NCI-H1105 treated with DMSO at 0.1 percent for 48 hours (cell line): Measurements from ENCODE around the gene APEH.

Experiments
- DNase-seq: peaks from one replicate; lab custom pipeline; 2025; lab: John Stamatoyannopoulos, UW

The APEH gene

GRCh38 chr3:49714728-49715550 lies 40.8 kb downstream of the APEH start:
- DNase-seq = no peak

DNA sequence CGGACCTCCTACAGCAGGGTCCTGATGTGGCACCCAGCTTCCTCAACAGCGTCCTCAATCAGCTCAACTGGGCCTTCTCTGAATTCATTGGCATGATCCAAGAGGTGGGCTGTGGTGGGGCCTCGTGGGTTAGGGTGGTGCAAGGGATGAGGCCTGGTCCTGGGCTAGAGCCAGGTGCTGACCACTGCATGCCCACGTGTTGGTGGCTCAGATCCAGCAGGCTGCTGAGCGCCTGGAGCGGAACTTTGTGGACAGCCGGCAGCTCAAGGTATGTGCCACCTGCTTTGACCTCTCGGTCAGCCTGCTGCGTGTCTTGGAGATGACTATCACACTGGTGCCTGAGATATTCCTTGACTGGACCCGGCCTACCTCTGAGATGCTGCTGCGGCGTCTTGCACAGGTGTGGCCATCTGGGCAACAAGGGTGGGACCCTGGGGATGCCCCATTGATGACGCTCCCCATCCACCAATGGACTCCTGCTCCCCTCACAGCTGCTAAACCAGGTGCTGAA lies 41.5 kb downstream of the APEH start:
- no peak for DNase-seq

GRCh38 chr3:49716169-49716568 lies 42.0 kb downstream of the APEH start:
- DNase-seq = no peak

GRCh38 chr3:49716691-49717210 lies 42.6 kb downstream of the APEH start:
- no peak for DNase-seq

DNA sequence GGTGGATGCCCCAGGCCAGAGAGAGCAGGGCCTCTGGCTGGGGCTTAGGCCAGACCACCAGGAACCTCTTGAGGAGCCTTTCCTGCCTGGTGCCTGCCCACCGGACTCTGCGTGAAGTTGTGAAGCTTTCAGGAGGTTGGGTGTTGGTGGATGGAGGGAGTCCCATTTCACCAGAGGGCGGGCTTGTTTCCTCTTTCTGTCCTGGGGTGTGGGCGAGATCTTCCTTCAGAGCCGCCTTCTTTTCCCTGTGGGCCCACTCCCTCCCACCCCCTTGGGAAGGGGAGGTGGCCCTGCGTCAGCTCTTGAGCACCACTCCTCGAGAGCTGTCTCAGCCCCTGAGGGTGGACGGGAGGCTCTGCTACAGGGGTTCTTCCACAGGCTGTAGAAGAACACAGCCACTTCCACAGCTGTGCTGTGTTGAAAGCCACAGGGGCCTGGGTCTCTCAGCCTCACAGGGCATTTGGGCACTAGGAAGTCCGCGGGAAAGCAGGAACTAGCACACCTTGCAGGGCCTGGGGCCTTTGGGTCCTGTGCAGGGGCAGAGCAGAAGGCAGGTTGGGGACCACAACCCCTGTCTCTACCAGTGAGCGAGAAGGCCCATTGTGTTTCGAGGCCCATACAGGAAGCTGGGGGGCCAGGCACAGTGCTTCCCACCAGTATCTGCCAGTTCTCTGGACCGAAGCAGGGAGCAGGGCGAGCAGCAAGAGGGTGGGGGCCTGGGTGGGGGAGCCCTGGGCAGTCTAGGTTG lies 43.2 kb downstream of the APEH start:
- no peak for DNase-seq

DNA sequence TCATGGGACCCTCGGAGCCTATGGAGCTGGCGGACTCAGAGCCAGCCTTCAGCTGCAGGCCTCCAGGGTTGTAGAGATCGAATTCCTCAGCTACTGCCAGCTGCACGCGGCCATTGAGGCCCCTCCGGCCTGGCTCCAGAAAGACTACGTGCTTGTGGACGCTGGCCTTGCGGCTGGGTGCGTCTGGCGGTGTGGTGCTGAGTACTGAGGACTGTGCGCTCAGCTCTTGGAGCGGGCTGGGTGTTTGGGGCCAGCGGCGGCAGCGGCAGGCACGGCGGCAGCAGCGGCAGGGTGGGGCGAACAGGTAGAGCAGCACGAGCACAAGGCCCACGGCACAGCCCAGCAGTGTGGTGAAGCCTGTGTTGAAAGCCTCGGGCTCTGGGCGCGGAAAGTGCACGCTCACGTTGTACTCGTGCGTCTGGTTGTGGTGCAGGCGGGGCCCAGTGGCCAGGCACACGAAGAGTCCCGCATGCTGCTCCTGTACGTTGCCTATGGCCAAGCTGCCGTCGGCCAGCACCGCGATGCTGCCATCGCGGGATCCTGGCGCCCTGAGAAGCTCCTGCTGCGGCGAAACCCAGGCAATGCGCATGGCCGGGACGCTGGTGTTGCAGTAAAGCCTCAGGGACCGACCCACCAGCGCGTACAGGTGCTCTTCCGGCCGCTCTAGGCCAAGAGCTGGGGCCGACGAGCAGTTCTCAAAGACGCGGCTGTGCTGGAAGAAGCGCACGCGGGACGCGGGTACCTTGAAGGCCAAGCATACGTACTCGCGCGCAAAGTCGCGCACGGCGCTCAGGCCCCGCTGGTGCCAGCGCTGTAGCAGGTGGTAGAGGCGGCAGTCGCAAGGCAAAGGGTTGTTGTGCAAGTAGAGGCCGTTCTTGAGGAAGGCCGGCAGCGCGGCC lies 44.1 kb downstream of the APEH start:
- peak; percentile 43 for DNase-seq

GRCh38 chr3:49718858-49719213 lies 44.7 kb downstream of the APEH start:
- no peak for DNase-seq

- DNase-seq = peak; percentile 85
These were observed 45.2 kb downstream of the APEH start, which contains the start of gene AMIGO3 for GRCh38 chr3:49719214-49719884. Gene AMIGO3 (minus strand): TSS chr3:49719684. CDS start chr3:49719465, 219 bp downstream.

GRCh38 chr3:49720855-49721595 lies 46.9 kb downstream of the APEH start:
- DNase-seq = no peak

DNA sequence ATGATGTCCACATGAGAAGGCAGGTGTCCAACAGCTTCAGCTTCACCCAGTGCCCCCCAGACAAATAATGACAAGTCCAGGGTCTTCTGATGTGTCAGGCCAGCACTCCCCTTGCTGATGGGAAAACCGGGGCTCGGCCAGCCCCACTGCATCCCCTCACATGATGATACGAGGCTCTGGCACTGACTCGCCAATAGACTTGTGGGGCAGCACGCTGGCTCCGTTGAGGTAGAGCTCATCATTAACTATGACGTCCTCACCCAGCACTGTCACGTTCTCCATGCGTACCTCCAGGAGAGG lies 47.4 kb downstream of the APEH start:
- DNase-seq = no peak

DNA sequence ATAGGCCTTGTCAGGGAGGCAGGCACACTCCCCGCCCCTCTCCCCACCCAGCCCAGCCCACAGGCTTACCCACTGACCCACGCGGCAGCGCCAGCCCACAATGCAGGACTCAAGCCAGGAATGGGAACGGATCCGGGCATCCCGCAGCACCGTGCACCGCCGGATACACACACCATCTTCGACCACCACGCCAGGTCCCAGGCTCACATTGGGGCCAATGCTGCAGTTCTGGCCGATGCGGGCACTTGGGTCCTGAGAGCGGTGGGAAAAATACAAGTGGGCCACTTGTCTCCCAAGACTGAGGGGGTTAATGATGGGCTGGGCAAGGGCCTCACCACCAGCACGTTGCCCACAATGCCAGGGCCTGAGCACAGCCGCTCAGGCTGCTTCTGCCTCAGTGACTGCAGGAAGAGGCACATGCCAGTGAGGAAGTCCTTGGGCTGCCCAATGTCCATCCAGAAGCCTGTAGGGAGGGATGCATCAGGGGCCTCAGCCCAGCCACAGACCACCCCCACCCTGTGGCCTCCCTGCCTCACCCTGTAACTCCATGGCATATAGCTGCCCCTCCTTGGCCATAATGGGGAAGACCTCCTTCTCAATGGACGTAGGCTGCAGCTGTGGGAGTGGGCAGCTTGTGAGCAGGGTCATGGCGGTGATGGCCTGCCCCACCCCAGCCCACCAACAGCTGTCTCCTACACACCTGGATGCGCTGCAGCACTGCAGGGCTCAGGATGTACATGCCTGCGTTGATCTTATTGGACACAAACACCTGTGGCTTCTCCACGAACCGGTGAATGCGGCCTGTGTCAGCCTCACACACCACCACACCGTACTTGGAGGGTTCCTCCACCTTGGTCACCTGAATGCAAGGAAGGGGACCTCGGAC lies 48.0 kb downstream of the APEH start:
- no peak for DNase-seq

DNA sequence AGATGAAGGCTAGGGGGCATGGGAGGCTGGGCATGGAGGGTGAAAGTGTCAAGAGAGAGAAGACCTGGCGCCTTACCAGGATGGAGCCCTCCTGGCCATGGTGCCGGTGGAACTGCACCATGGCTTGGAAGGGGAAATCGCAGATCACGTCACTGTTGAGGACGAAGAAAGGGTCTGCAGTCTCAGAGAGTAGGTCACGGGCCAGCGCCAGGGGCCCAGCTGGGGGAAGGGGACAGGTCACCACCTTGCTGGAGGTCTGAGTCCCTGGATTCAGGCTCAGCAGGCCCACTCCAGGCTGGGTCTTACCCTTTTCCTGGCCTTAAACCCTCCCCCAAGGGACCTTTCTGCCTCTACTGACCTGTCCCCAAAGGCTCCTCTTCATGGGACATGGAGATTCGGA lies 48.7 kb downstream of the APEH start:
- no peak for DNase-seq

GRCh38 chr3:49723296-49723627 lies 49.1 kb downstream of the APEH start:
- DNase-seq = peak; percentile 5

- peak; percentile 85 for DNase-seq
These were observed 49.7 kb downstream of the APEH start, which contains the start of gene GMPPB for GRCh38 chr3:49723628-49724551. Gene GMPPB (minus strand): TSS chr3:49723951. CDS start chr3:49723726, 225 bp downstream.

GRCh38 chr3:49724586-49724985 lies 50.4 kb downstream of the APEH start:
- DNase-seq = peak; percentile 3

- DNase-seq = peak; percentile 10
These were observed 51.9 kb downstream of the APEH start for GRCh38 chr3:49725906-49726681.

DNA sequence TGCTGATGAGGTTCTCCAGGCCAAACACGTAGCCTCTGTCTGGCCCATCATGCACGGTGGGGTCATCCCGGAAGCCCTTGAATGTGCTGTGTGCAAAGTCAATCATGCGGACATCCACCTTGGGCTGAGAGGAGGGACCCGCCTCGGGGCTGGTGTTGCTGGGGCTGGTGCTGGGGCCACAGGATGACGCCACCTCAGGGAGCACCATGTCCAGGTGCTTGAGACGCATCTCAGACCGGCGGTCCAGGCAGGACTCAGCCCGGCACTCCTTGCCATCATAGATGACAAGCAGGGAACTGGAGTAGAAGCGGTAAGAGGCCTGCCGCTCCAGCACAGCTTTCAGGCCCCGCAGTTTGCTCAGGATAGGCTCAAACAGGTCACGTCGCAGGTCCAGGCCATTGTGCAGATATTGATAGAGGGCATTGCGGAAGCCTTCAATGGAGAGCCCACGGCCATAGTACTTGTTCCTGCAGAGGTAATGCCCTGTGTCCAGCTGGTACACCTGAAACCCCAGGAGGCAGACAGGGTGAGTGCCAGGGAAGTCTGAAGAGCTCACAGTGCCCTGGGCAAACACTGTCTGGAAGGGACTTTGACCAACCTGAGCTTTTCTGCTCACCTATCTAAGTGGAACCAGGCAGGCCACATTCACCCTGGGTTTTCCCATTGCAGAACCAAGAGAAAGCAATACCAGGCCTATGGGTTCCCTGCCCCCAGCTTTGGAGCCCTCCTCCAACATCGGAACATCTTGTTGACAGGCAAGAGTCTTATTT lies 53.2 kb downstream of the APEH start:
- DNase-seq = no peak
